ENCODE data around the gene GTF2H3.
A peak's percentile ranks its signal among the peaks of the same experiment; 100 is the strongest.
"Not testable (repeated sequence)": the region's sequence is repeated elsewhere in the genome, so short reads cannot be mapped to it uniquely, and the experiment has no call there.

The GTF2H3 gene

GRCh38 chr12:123633379-123634141 is at the start of gene GTF2H3, which contains the start of gene EIF2B1:
TSS of gene GTF2H3 (plus strand) at chr12:123633829. CDS start at chr12:123633860, 31 bp downstream.
TSS of gene EIF2B1 (minus strand) at chr12:123633686. CDS start at chr12:123633557, 129 bp downstream.
- DNase-seq (ENCODE audit: low read depth): peak; percentile 97

- no peak for DNase-seq (ENCODE audit: low read depth)
Measured at GRCh38 chr12:123591702-123592481, 41.7 kb upstream of the GTF2H3 start.

- no peak for DNase-seq (ENCODE audit: low read depth)
Measured at GRCh38 chr12:123595729-123596128, 37.9 kb upstream of the GTF2H3 start.

- no peak for DNase-seq (ENCODE audit: low read depth)
Measured at GRCh38 chr12:123597100-123597499, 36.5 kb upstream of the GTF2H3 start.

GRCh38 chr12:123598522-123598921 is 35.1 kb upstream of the GTF2H3 start:
- DNase-seq (ENCODE audit: low read depth): no peak

GRCh38 chr12:123599310-123599709 is 34.3 kb upstream of the GTF2H3 start:
- DNase-seq (ENCODE audit: low read depth): no peak

GRCh38 chr12:123599721-123600120 is 33.9 kb upstream of the GTF2H3 start:
- DNase-seq (ENCODE audit: low read depth): no peak

- peak; percentile 70 for DNase-seq (ENCODE audit: low read depth)
Measured at GRCh38 chr12:123601602-123602489, 31.8 kb upstream of the GTF2H3 start, which contains the start of gene DDX55. TSS of gene DDX55 (plus strand) at chr12:123602099. CDS start at chr12:123602149, 50 bp downstream.

GRCh38 chr12:123602651-123603195 is 30.9 kb upstream of the GTF2H3 start:
- no peak for DNase-seq (ENCODE audit: low read depth)

- DNase-seq (ENCODE audit: low read depth): not testable (repeated sequence)
Measured at GRCh38 chr12:123603495-123603894, 30.1 kb upstream of the GTF2H3 start.

- no peak for DNase-seq (ENCODE audit: low read depth)
Measured at GRCh38 chr12:123607756-123608155, 25.9 kb upstream of the GTF2H3 start.

- no peak for DNase-seq (ENCODE audit: low read depth)
Measured at GRCh38 chr12:123608182-123608581, 25.4 kb upstream of the GTF2H3 start.

GRCh38 chr12:123614110-123614509 is 19.5 kb upstream of the GTF2H3 start:
- DNase-seq (ENCODE audit: low read depth): no peak

- DNase-seq (ENCODE audit: low read depth): no peak
Measured at GRCh38 chr12:123614531-123614930, 19.1 kb upstream of the GTF2H3 start.

- no peak for DNase-seq (ENCODE audit: low read depth)
Measured at GRCh38 chr12:123617144-123617543, 16.5 kb upstream of the GTF2H3 start.

GRCh38 chr12:123617580-123617979 is 16.0 kb upstream of the GTF2H3 start:
- no peak for DNase-seq (ENCODE audit: low read depth)

- DNase-seq (ENCODE audit: low read depth): no peak
Measured at GRCh38 chr12:123621101-123621500, 12.5 kb upstream of the GTF2H3 start.

GRCh38 chr12:123621619-123622530 is 11.8 kb upstream of the GTF2H3 start:
- no peak for DNase-seq (ENCODE audit: low read depth)

GRCh38 chr12:123634142-123634561 is 523 bp downstream of the GTF2H3 start:
- DNase-seq (ENCODE audit: low read depth): no peak

GRCh38 chr12:123643911-123644310 is 10.3 kb downstream of the GTF2H3 start:
- DNase-seq (ENCODE audit: low read depth): no peak

GRCh38 chr12:123645380-123645779 is 11.8 kb downstream of the GTF2H3 start:
- no peak for DNase-seq (ENCODE audit: low read depth)
